AG04450 (cell line): Measurements from ENCODE around the gene PPP4C. TPM values are rescaled to one million over a fixed set of nuclear protein-coding genes. Genes with fewer than 3 reads are reported as not detected.
A peak's percentile ranks its signal among the peaks of the same experiment; 100 is the strongest.

Experiments
- CTCF ChIA-PET: fragments of 300-600, 350-600 bp; formaldehyde crosslinking; extraction: SDS; loops from one replicate; lab custom pipeline; 2022; ENCODE audit warnings: antibody characterized with exemption, inconsistent platforms; lab: Charles Lee
- POLR2A ChIA-PET: fragments of 350-600 bp; formaldehyde crosslinking; extraction: SDS; loops from one replicate; lab custom pipeline; 2021; ENCODE audit warnings: antibody characterized with exemption, inconsistent platforms; lab: Yijun Ruan, JAX
- DNase-seq: peaks from one replicate; pipeline ENCODE4 v3.0.0-alpha.2; 2011; ENCODE audit warnings: low read depth, low spot score
- H3K27ac ChIP-seq: one replicate; pipeline ENCODE4 v1.5.1; 2012; ENCODE audit warnings: low read depth, low read length, control low read depth
- H3K27me3 ChIP-seq: one replicate; pipeline ENCODE4 v1.6.0; 2012; ENCODE audit warnings: low read length; ENCODE audit not compliant: control insufficient read depth, insufficient read depth
- H3K4me3 ChIP-seq: 2 replicates; pipeline ENCODE4 v1.5.1; 2011; ENCODE audit warnings: mild to moderate bottlenecking, low read depth, low read length, control low read depth
- H3K9me3 ChIP-seq: 2 replicates; pipeline ENCODE4 v1.5.1; 2012; ENCODE audit warnings: low read length; ENCODE audit not compliant: control insufficient read depth, insufficient read depth
- polyA plus RNA-seq: library from polyadenylated mRNA; depleted of rRNA; stranded (reverse); fragments of >200 nt; gene quantifications from 2 replicates; pipeline ENCODE4 v1.2.3, GENCODE V29; 2011
- TF ChIP-seq, protein P1 (sequence below): IDR thresholded peaks from 2 replicates; pipeline ENCODE4 v1.5.1; 2011; ENCODE audit warnings: low read depth, low read length, control low read depth, inconsistent platforms

The PPP4C gene
- polyA plus RNA-seq, 1 experiment, result 112 TPM

DNA sequence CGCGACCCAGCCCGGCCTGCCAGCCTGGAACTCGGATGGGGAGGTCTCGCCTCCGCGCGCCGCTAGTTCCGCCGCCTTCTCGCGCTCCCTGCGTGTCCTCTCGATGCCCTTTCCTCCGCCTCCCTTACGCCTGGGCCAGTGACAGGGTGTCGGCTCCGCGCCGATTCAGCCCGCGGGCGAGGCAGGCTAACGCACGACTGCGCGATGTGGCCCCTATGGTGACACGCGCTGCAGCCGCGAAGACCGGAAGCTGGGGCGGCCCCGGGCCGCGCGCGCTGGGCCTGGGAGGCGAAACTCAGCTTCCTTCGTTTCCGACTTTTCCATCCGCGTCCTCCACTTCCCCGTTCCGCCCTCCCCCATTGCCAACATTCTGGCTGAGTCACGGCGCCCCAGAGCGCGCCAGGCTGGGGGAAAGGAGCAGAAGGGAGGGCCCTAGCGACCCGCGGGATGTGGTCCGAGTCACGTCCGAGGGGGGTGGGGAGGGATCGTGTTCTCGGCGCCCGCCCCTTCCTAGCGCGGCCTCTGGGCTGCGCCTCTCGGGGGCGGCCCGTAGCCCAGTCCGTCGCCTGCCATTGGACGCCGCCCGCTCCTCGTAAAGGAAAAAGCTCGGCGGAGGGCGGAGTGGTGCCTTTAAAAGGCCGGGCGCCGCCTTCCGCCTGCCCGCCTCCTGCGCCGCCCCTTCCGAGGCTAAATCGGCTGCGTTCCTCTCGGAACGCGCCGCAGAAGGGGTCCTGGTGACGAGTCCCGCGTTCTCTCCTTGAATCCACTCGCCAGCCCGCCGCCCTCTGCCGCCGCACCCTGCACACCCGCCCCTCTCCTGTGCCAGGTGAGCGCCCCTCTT is 10.5 kb upstream of the PPP4C start, which contains the start of gene ALDOA:
Gene ALDOA, plus strand, starts transcription at position 659 of the 841 bp plus-strand sequence. CDS start 1,138 bp downstream, outside the sequence.
- Histone ChIP-seq H3K27me3 (no peaks in the 10 kb centered on the region), H3K4me3 (peak within 1 kb of the TSS; percentile 97), H3K27ac (peak within 1 kb of the TSS; percentile 98), H3K9me3 (peaks cover 6% of the 10 kb centered on the region; the same call in 1 of the 2 replicates)
- POLR2A ChIA-PET, result interaction anchor here (0.5 to 2.6 kb wide), 27 partner anchors 9 to 618 kb away, joined by 3 to 26 read pairs (median 4); partner anchors contain the start of genes CORO1A, KCTD13, MAPK3 and PAGR1
- DNase-seq, result peak; percentile 98
- TF ChIP-seq, protein P1, sequence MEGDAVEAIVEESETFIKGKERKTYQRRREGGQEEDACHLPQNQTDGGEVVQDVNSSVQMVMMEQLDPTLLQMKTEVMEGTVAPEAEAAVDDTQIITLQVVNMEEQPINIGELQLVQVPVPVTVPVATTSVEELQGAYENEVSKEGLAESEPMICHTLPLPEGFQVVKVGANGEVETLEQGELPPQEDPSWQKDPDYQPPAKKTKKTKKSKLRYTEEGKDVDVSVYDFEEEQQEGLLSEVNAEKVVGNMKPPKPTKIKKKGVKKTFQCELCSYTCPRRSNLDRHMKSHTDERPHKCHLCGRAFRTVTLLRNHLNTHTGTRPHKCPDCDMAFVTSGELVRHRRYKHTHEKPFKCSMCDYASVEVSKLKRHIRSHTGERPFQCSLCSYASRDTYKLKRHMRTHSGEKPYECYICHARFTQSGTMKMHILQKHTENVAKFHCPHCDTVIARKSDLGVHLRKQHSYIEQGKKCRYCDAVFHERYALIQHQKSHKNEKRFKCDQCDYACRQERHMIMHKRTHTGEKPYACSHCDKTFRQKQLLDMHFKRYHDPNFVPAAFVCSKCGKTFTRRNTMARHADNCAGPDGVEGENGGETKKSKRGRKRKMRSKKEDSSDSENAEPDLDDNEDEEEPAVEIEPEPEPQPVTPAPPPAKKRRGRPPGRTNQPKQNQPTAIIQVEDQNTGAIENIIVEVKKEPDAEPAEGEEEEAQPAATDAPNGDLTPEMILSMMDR, result no peak
- CTCF ChIA-PET, result interaction anchor here (0.9 kb wide), 1 partner anchor 10 kb away, joined by 3 read pairs; no protein-coding TSS in a partner anchor

DNA sequence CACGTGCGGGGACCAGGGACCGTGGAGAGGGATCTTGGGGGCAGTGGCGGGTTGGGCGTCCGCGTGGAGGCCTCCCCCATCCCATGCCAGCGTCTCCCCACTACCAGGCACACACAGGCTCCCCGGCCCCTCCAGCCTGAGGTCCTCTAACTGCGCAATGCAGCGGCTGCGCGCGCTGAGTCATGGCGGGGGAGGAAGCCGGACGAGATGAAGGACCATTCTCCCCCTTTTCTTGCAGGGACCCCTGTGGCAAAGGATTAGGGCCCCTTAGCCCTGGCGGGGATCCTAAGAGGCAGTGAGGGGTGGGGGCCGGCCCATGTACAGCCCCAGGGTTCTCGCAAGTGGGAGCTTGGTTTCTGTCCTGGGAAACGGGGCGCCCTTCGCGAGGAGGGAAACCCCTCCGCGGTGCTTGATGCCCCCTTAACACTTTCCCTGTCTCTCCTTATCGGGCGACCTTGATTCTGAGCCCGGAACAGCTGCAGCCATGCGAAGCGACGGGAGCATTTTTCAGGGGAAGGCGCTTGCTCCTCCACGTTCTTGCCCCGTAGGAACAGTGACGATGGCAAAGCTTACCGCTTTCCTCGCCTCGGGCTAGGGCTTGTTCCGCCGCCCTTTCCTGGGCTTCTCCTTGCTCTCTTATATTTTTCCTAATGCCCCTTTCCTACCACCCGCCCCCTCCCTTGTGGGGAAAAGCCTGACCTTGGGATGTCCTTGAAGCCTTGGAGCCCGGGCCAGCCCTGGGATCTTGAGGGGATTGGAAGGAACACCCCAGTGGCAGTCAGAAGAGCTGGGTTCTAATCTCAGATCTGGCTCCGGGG is 9.6 kb upstream of the PPP4C start:
- Histone ChIP-seq H3K27me3 (no peaks in the 10 kb centered on the region), H3K9me3 (peaks cover 6% of the 10 kb centered on the region; the same call in 1 of the 2 replicates), H3K4me3 (peak overlapping the region; percentile 97), H3K27ac (peak overlapping the region; percentile 98)
- ChIA-PET POLR2A (interaction anchor here (0.7 to 2.6 kb wide), 24 partner anchors 8 to 617 kb away, joined by 3 to 26 read pairs (median 4); partner anchors contain the start of genes CORO1A, KCTD13, MAPK3 and PAGR1), CTCF (interaction anchor here (1.0 kb wide), 1 partner anchor 10 kb away, joined by 3 read pairs; no protein-coding TSS in a partner anchor)
- TF ChIP-seq, protein P1, result no peak
- no peak for DNase-seq

DNA sequence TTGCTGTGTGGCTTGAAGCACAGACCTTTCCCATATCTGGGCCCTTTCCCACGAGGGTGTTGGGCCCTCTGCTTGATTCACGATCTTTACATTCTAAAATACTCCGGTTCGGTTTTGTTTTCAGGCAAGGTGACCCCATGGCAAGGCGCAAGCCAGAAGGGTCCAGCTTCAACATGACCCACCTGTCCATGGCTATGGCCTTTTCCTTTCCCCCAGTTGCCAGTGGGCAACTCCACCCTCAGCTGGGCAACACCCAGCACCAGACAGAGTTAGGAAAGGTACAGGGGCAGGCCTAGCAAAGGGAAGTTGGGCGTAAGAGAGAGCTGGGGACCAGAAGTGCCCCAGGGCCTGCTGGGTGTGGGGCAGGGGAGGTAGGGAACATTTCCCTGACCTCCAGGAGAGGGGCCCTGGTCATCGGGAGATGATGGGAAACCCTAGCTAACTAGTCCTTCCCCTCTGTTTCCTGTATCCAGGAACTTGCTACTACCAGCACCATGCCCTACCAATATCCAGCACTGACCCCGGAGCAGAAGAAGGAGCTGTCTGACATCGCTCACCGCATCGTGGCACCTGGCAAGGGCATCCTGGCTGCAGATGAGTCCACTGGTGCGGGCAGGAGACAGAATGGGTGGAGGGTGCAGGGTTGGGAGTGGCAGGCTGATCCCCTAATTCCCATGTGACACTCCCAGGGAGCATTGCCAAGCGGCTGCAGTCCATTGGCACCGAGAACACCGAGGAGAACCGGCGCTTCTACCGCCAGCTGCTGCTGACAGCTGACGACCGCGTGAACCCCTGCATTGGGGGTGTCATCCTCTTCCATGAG is 8.8 kb upstream of the PPP4C start:
- TF ChIP-seq, protein P1, result no peak
- H3K4me3 ChIP-seq, result peak overlapping the region; percentile 97
- H3K9me3 ChIP-seq, result peaks cover 6% of the 10 kb centered on the region; the same call in 1 of the 2 replicates
- ChIA-PET POLR2A (interaction anchor here (0.7 to 2.6 kb wide), 6 partner anchors 8 to 351 kb away, joined by 3 to 26 read pairs (median 14); partner anchors contain the start of genes PPP4C, TBX6 and ZNF771), CTCF (interaction anchor here (1.0 kb wide), 1 partner anchor 9 kb away, joined by 3 read pairs; no protein-coding TSS in a partner anchor)
- H3K27ac ChIP-seq, result peak overlapping the region; percentile 98
- DNase-seq, result no peak
- H3K27me3 ChIP-seq, result no peaks in the 10 kb centered on the region

DNA sequence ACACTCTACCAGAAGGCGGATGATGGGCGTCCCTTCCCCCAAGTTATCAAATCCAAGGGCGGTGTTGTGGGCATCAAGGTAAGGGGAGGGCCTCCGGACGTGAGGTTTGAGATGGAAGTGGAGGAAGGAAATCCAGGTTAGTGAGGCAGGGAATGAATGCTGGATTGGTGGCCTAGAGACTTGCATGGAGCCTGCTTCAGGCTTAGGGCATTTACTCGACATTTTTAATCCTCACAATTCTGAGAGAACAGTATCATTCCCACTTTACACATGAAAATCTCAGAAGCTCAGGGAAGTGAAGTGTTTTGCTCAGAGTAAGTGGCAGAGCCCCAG is 8.2 kb upstream of the PPP4C start:
- POLR2A ChIA-PET, result no interaction called here
- Histone ChIP-seq H3K4me3 (peak overlapping the region; percentile 97), H3K27ac (no peak overlapping the region), H3K27me3 (no peaks in the 10 kb centered on the region), H3K9me3 (peaks cover 6% of the 10 kb centered on the region; the same call in 1 of the 2 replicates)
- no peak for DNase-seq
- TF ChIP-seq, protein P1, result no peak
- CTCF ChIA-PET, result no interaction called here
